ENCODE data around the gene ANAPC1.

ANAPC1 gene

GRCh38 chr2:111919365-111919764 lies 35.4 kb upstream of the ANAPC1 start:
- POLR2A ChIA-PET: no interaction called here
- H3K4me1 ChIP-seq (ENCODE audit: control insufficient read depth, insufficient read depth, low read length): peaks cover 10% of the 10 kb centered on the region
- CTCF ChIA-PET: interaction anchor here (0.6 to 1.6 kb wide), 7 partner anchors 9 to 114 kb away, joined by 3 to 6 read pairs (median 3); no protein-coding TSS in a partner anchor
- TF ChIP-seq ZNF639 (tag by site-specific recombination; IDR thresholded peaks at IDR 0.05) (no peak), CTCF (tag by site-specific recombination; IDR thresholded peaks at IDR 0.05) (0 out of 2 replicates have a peak, but pooled peaks have one; percentile 19), ZNF521 (tag by site-specific recombination; IDR thresholded peaks at IDR 0.05) (no peak), ZNF561 (tag by site-specific recombination; IDR thresholded peaks at IDR 0.05; ENCODE audit: borderline replicate concordance) (no peak), KLF1 (tag by site-specific recombination; IDR thresholded peaks at IDR 0.05) (no peak), ZNF335 (tag by site-specific recombination; conservative IDR thresholded peaks at IDR 0.05) (no peak)
- no peak overlapping the region for H3K4me3 ChIP-seq (ENCODE audit: low read depth, low read length)
- H3K36me3 ChIP-seq (ENCODE audit: control insufficient read depth in 2 of 2, insufficient read depth in 1 of 2, low read length in 2 of 2): no peaks in the 10 kb centered on the region
- H3K9me3 ChIP-seq (ENCODE audit: control insufficient read depth, insufficient read depth, low read depth, low read length): no peaks in the 10 kb centered on the region
- no peak overlapping the region for H3K27ac ChIP-seq (ENCODE audit: extremely low read depth, low read depth, low read length)

GRCh38 chr2:111918383-111918806 lies 34.4 kb upstream of the ANAPC1 start:
- peaks cover 10% of the 10 kb centered on the region for H3K4me1 ChIP-seq (ENCODE audit: control insufficient read depth, insufficient read depth, low read length)
- ChIA-PET POLR2A (no interaction called here), CTCF (interaction anchor here (0.7 to 1.6 kb wide), 4 partner anchors 10 to 115 kb away, joined by 3 to 6 read pairs (median 3); no protein-coding TSS in a partner anchor)
- no peak overlapping the region for H3K27ac ChIP-seq (ENCODE audit: extremely low read depth, low read depth, low read length)
- H3K9me3 ChIP-seq (ENCODE audit: control insufficient read depth, insufficient read depth, low read depth, low read length): no peaks in the 10 kb centered on the region
- H3K36me3 ChIP-seq (ENCODE audit: control insufficient read depth in 2 of 2, insufficient read depth in 1 of 2, low read length in 2 of 2): no peaks in the 10 kb centered on the region
- H3K4me3 ChIP-seq (ENCODE audit: low read depth, low read length): no peak overlapping the region
- TF ChIP-seq ZNF184 (tag by site-specific recombination; IDR thresholded peaks at IDR 0.05): peak; percentile 88
- peak; percentile 78; the same call in 1 of the 2 replicates for TF ChIP-seq ZBTB1 (tag by site-specific recombination; IDR thresholded peaks at IDR 0.05)
- TF ChIP-seq ZBTB8A (tag by site-specific recombination; IDR thresholded peaks at IDR 0.05): peak; percentile 45; the same call in 1 of the 2 replicates
- no peak for TF ChIP-seq HOXC10 (CRISPR knock-in tag; IDR thresholded peaks at IDR 0.05)
- TF ChIP-seq PRDM6 (tag by site-specific recombination; IDR thresholded peaks at IDR 0.05): peak; percentile 50; the same call in 1 of the 2 replicates
- peak; percentile 80 for TF ChIP-seq ZBTB17 (tag by site-specific recombination; IDR thresholded peaks at IDR 0.05)
- TF ChIP-seq ZNF174 (tag by site-specific recombination; IDR thresholded peaks at IDR 0.05): no peak
- TF ChIP-seq ZBTB44 (tag by site-specific recombination; IDR thresholded peaks at IDR 0.05): peak; percentile 90
- no peak for TF ChIP-seq ZNF112 (tag by site-specific recombination; IDR thresholded peaks at IDR 0.05)
- no peak for TF ChIP-seq ZNF10 (tag by site-specific recombination; IDR thresholded peaks at IDR 0.05)
- TF ChIP-seq ZEB2 (tag by site-specific recombination; IDR thresholded peaks at IDR 0.05): peak; percentile 67
- peak; percentile 53; the same call in 1 of the 2 replicates for TF ChIP-seq ZNF629 (tag by site-specific recombination; IDR thresholded peaks at IDR 0.05)
- TF ChIP-seq ZNF449 (tag by site-specific recombination; IDR thresholded peaks at IDR 0.05): no peak
- TF ChIP-seq KLF16 (tag by site-specific recombination; IDR thresholded peaks at IDR 0.05): no peak
- no peak for TF ChIP-seq GLIS2 (tag by site-specific recombination; IDR thresholded peaks at IDR 0.05)
- TF ChIP-seq ZNF624 (tag by site-specific recombination; IDR thresholded peaks at IDR 0.05): no peak
- TF ChIP-seq ZNF626 (tag by site-specific recombination; IDR thresholded peaks at IDR 0.05): no peak
- TF ChIP-seq ZNF792 (tag by site-specific recombination; IDR thresholded peaks at IDR 0.05): peak; percentile 62; the same call in 1 of the 2 replicates
- no peak for TF ChIP-seq ZNF138 (tag by site-specific recombination; IDR thresholded peaks at IDR 0.05; ENCODE audit: borderline replicate concordance)
- TF ChIP-seq ZNF23 (tag by site-specific recombination; IDR thresholded peaks at IDR 0.05; ENCODE audit: borderline replicate concordance): no peak
- TF ChIP-seq EGR2 (tag by site-specific recombination; IDR thresholded peaks at IDR 0.05; ENCODE audit: low read depth): no peak
- no peak for TF ChIP-seq SP3 (tag by site-specific recombination; IDR thresholded peaks at IDR 0.05)
- no peak for TF ChIP-seq ZNF132 (tag by site-specific recombination; IDR thresholded peaks at IDR 0.05; ENCODE audit: borderline replicate concordance)

All from HEK293 (cell line).